ENCODE measurements around the gene VCY.
"Not testable (repeated sequence)": the region's sequence is repeated elsewhere in the genome, so short reads cannot be mapped to it uniquely, and the experiment has no call there.

The VCY gene

DNA sequence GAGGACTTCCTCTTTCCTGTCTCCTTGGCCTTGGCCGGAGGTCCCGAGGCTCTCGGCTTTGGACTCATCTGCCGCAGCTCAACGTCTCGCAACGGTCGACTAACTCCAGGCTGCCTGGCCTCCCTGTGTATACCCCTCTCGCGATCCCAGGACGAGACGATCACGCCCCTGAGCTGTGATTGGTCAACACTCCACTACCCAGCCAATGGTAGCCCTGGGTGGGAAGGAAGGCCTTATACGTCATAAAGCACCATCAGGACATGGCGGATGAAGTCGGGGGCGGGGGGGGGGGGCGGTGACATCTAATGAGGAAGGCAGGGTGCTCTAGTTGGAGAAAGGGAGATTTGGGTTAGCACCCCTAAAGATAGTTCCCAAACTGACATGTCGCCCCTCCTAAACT lies at the start of gene VCY:
Gene VCY (minus strand): TSS at position 101 of the 400 bp plus-strand sequence. CDS start 33 bp downstream, at position 68.
- not testable (repeated sequence) for DNase-seq (ENCODE audit: low read depth, low spot score)

DNA sequence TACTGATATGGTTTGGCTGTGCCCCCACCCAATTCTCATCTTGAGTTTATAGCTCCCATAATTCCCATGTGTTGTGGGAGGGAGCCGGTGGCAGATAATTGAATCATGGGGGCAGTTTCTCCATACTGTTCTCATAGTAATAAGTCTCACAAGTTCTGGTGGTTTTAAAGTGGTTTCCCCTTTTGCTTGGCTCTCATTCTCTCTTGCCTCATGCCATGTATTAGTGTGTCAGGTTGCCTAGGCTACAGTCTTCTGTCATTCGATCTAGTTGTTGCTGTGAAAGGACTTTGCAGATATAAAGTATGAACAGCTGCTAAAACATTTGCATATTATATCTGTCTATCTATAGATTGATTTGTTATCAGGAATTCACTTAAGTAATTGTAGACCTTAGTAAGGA lies 44.1 kb upstream of the VCY start:
- not testable (repeated sequence) for DNase-seq (ENCODE audit: low read depth, low spot score)

- DNase-seq (ENCODE audit: low read depth, low spot score) = not testable (repeated sequence)
These were observed 25.6 kb upstream of the VCY start for GRCh38 chrY:14011916-14012315.

GRCh38 chrY:13942406-13942805 lies 43.9 kb downstream of the VCY start:
- not testable (repeated sequence) for DNase-seq (ENCODE audit: low read depth, low spot score)

Measured in activated naive CD8-positive, alpha-beta T cell treated with anti-CD3 and anti-CD28 coated beads, Interleukin-2, amount 50 U/mL, for 16 hours (primary cell).